HG03108 (cell line): ENCODE data around the gene LGI4.
"Not testable (repeated sequence)": the region's sequence is repeated elsewhere in the genome, so short reads cannot be mapped to it uniquely, and the experiment has no call there.

Source experiments
- ATAC-seq: cut with Tn5 transposase; IDR thresholded peaks from one replicate; pipeline ENCODE4 v1.9.1; 2021; ENCODE audit warnings: moderate library complexity; ENCODE audit not compliant: unreplicated experiment

The LGI4 gene

GRCh38 chr19:35107545-35107944, 27.3 kb downstream of the LGI4 start:
- no peak for ATAC-seq

GRCh38 chr19:35106898-35107541, 27.8 kb downstream of the LGI4 start:
- no peak for ATAC-seq

GRCh38 chr19:35106291-35106583, 28.6 kb downstream of the LGI4 start:
- ATAC-seq: no peak

- ATAC-seq: no peak
Measured at GRCh38 chr19:35105411-35106290, 29.2 kb downstream of the LGI4 start.

GRCh38 chr19:35105047-35105410, 29.8 kb downstream of the LGI4 start:
- ATAC-seq: no peak

GRCh38 chr19:35104361-35104760, 30.5 kb downstream of the LGI4 start:
- ATAC-seq: no peak

GRCh38 chr19:35103614-35104013, 31.2 kb downstream of the LGI4 start:
- ATAC-seq: not testable (repeated sequence)

- ATAC-seq: not testable (repeated sequence)
Measured at GRCh38 chr19:35101949-35102348, 32.9 kb downstream of the LGI4 start.

GRCh38 chr19:35100588-35101533, 34.0 kb downstream of the LGI4 start:
- ATAC-seq: no peak

- no peak for ATAC-seq
Measured at GRCh38 chr19:35099897-35100275, 35.0 kb downstream of the LGI4 start.

- ATAC-seq: no peak
Measured at GRCh38 chr19:35099155-35099896, 35.5 kb downstream of the LGI4 start.

GRCh38 chr19:35098413-35099049, 36.3 kb downstream of the LGI4 start:
- ATAC-seq: no peak

GRCh38 chr19:35095667-35096368, 39.0 kb downstream of the LGI4 start:
- ATAC-seq: no peak

- ATAC-seq: no peak
Measured at GRCh38 chr19:35094656-35095055, 40.2 kb downstream of the LGI4 start.

GRCh38 chr19:35093941-35094647, 40.8 kb downstream of the LGI4 start:
- no peak for ATAC-seq

GRCh38 chr19:35093430-35093829, 41.4 kb downstream of the LGI4 start:
- ATAC-seq: no peak

- ATAC-seq: no peak
Measured at GRCh38 chr19:35090506-35091214, 44.2 kb downstream of the LGI4 start.

GRCh38 chr19:35090160-35090505, 44.7 kb downstream of the LGI4 start:
- ATAC-seq: no peak

GRCh38 chr19:35089554-35089953, 45.3 kb downstream of the LGI4 start:
- ATAC-seq: no peak
